SH-SY5Y (cell line): Measurements from ENCODE around the gene LRRC57.

Source experiments
- GATA2 ChIP-seq: IDR thresholded peaks from 2 replicates; pipeline ENCODE4 v1.6.1; 2011; ENCODE audit warnings: mild to moderate bottlenecking, low read depth, low read length
- GATA3 ChIP-seq: IDR thresholded peaks from 2 replicates; pipeline ENCODE4 v1.6.1; 2011; ENCODE audit warnings: low read depth, mild to moderate bottlenecking, low read length, moderate library complexity

DNA sequence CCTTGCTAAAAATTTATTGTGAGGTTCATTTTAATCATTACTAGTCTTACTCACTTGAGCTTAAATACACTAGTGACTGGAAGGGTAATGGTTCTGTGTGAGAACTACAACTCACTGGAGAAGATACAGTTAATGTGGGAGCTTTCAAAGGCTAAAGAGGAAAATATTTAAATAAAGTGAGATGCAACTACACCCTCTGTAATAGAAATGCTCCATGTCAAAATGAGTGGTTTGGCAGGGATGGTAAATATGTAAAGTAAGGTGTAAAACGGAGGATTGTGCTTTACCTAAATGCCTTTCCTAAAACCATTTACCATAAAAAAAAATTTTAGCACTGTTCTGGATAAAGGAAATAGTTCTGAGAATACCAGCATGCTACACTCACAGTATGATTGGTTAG, 15.3 kb downstream of the LRRC57 start:
- TF ChIP-seq GATA2 (no peak), GATA3 (no peak)
